ENCODE results near the gene DLG2.

The DLG2 gene

DNA sequence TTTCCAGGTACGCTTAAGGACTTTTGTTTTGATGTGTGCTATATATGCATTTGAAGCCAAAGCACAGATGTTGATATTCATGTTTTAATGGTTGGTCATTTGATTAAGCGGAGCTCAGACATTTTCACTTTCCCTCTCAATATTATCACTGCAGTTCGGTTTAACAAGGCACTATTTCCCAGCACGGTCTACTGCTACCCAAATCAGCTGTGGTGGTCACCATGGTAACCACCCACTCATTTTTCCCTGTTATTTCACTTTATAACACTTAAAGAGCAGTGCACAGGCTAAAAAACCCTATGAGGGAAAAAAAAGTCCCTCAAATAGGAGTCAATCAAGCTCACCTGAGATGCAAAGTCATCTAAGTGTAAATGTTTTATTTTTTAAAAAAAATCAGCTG lies 1901.4 kb downstream of the DLG2 start:
- DNase-seq = no peak

DNA sequence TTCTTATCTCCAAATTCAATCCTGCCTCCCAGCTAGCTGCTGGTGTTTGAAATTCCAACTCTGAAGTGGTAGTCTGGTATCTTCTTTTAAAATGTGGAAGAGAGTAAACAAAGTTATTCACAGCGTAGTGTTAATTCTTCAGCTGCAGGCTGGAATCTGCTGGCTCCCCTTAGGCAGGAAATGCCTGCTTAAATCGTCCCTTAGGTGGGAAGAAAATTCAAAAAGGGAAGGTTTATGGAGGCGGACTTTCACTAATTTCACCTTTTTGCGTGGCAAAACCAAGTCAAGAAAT lies 1901.9 kb downstream of the DLG2 start:
- no peak for DNase-seq

DNA sequence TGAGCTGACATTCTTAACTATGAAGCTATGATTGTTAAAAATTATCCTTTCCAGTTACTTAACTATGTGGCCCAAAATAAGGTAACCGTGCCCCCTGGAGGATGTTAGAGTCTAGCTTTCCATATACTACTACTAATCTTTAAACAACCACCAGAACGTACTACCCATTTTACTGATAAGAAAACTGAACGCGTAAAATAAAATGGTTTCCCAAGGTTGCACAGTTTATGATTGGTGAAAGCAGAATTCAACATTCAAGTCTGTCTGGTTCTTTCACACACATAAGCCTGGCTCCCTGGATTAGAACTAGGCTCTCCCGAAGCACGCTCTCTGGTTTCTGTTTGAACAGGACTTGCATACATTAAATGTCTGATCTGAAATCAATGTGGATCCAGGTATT lies 1903.1 kb downstream of the DLG2 start:
- no peak for DNase-seq

DNA sequence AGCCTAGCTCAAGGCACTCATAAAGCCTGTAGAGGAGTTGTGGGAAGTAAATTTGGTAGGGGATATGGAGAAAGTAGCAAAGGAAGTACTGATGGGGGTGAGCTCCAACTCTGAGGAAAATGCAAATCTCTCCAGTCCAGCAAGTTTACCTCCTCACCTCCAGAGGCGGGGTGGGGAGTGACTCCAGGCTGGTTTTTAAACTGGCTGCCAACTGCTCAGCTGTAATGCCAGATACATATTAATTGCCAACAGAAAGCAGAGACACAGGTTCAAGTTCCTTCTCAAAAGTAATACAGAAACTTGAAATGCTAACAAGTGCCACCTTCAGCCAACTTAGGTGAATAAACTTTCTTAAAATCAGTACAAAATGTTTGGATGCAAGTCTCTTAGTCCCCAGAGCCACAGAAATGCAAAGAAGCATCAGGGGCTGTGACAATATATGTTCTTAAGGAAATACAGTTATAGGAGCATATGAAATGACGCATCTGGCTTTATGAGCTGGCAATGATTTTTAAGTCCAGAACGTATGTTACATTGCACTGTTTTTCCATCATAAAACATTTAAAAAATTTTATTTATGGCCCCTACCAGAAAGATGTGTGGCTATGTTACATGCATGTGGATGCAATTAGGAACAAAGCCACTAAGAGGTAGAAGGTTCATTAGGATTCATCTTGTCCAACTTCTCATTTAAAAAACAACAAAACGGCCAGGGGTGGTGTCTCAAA lies 1904.6 kb downstream of the DLG2 start:
- DNase-seq = no peak

DNA sequence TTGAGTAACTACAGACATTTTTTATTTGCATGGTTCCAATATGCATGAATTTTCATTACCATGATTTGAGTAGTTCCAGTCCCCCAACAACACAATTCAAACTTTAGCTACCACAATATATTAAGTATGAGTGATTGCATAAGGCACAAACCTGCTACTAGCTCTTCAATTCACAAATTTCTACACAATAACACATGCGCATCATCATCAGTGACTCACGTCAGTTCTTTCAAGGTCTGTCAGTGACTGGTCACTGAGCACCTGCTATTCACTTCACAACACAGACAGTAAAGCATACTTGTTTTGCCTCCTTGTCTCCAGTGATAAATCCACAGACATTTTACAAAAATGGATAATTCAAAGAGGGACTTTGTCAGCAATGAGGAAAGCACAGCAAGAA lies 1905.9 kb downstream of the DLG2 start:
- no peak for DNase-seq

DNA sequence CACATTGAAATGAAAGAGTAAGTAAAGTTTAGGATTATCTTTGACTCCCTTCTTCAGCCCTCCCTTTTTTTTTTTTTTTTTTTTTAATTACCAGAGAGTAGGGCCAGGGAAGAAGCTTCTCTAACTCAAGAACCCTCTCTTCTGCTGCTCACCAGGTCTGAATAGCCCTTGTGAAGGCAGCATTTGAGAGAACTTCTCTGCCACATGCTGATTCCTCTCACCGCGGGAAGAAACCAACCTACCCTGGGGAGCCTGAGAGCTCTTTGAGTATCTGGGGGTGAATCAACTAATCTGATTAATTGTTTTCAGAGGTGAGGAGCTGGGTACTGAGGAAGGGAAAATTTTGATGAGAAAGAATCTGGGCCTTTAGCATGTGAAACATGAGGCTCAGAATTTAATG lies 1906.5 kb downstream of the DLG2 start:
- no peak for DNase-seq

DNA sequence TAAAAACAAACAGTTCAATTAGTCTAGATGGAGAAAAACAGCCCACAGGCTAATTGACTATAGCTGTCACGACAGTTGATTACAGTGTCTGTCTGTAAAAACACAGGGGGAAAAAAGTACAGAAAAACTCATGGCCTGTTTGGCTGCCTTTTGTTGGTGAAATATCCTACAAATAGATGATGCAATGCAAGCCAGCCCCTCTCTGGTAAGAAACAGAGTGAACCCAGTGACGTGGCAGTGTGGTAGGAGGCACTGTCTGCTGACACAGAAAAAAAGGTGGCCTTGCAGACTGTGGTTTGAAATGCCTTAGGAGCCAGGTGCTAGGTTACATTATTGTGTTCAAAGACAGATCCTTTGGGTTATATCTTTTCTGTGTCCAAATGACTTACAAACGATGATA lies 1909.6 kb downstream of the DLG2 start:
- no peak for DNase-seq

DNA sequence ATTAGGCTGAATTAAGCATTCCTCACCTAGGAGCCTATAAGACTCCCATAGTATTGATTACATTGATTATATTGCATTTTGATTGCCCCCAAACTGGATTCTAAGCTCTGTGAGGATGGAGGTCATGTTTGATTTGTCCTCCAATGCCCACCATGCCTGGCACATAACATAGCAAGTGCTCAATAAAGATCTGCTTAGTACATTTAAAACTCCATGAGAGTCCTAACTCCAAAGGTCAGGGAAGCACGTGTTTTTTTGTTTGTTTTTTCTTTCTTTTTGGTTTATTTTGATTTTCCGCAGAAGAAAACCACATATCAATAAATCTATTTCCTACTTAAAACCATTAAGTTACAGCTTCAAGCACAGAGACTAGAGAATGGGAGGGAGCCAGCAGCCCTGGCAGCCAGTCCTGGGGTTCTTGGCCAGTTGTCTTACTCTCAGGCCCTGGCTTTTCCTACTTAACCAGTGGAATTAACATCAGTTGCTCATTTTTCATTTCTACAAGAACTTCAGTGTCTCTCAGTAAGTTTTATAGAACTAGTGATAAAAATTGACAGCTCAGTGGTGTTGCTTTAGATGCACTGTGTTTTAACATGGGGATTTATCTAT lies 1911.1 kb downstream of the DLG2 start:
- DNase-seq = no peak

DNA sequence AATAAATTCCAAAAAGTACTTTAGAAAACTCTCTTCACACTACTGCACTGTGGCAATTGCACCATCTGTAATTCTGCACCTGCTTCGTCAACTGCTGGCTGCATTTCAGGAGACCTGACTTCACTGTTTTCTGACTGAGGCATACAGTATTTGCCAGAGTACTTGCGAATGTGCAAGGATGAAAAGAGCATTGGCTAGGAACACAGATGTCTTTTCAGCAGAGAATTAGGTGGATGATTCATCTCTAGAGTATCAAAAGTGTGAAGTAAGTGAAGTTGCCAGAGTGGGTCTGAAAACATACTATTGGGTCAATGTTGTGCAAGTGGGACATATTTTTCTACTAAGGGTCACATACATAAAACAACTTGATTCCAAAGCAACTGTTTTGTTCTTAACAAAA lies 1913.4 kb downstream of the DLG2 start:
- no peak for DNase-seq

DNA sequence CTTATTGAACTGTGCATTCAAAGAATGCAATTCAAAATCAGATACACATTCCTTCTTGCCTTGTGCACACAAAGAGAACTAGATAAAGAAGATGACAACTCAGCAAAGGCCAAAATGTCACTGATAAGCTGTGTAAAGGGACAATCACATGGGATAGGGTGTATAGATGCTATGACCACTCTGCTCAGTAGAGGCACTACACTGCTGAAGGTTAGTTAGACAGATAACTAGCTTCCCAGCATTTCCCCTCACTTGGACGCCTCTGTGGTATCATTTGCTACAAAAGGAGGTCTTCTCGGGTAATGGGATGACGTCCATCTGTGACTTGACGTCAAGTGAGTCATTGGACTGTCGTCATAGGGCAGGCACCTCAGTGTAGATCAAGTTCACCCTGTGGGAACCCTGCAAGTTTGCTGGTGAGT lies 1916.0 kb downstream of the DLG2 start:
- no peak for DNase-seq

DNA sequence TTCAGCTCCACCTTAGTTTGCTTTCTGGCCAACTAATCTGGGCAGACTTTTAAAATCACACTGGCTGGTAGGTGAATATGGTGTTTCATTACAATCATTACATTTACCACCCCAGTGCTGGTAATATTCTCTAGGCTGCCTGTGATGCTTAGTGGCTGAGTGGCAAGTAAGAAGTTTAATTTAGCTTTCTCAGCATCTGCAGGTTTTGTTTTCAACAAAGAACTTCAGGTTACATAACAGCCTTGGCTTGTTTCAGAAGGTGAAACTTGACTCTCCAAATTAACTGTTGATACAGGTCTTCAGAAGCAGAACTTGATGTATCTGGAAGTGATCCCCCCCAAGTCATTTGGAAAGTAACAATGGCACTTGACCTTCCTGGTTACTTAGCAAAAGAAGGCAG lies 1917.7 kb downstream of the DLG2 start:
- DNase-seq = no peak

DNA sequence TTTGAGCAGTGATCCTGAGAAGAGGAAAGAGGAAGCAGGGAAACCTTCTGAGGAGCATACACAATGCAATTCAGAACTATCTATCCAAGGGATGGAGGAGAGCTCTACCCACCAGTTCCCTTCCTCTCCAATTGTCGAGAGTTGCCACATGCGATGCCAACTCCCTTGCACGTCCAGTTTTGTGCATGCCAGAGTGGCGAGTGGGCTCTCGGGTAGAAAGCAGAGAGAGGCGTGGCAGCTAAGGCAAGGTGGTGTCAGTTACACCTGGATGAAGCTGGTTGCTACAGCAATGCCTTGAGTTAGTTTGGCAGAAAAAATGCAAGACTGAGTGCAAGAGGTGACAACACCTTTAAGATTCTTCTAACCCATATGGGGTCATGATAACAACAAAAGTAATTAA lies 1920.6 kb downstream of the DLG2 start:
- DNase-seq = no peak

DNA sequence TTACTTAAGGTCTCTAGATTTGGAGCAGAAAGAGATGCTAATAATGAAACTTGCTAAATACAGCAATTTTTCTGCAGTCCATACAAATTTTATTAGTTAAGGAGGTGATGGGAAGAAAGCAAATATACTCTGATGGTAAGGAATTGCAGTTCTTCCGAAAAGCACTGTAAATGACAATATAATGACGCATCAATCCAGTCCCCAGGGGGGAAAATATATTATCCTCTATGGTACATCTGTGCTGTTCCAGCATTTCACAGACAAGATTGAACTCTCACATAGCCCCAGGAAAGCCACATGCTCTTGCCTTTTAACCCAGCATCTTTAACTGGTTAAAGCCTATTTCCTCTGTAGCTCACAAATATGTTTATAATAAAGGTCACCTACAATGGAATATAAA lies 1924.3 kb downstream of the DLG2 start:
- DNase-seq = no peak

DNA sequence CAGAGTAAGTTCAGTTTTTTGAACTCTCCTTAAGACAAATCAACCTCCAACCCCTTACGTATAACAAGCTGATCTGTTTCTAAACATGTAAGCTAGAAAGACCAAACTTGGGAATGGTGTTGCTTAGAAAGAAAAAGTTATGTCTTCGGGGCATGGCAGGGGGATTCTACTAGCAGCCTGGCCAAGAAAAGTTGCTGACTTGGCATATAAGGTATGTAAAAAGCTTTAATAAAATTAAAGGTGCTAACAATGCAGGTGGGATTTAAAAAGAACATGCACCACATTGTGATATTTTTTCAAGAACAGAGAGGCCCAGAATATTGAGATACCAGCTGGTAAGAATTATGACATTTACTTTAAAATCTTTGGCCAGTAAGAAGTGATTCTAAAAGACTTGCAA lies 1929.6 kb downstream of the DLG2 start:
- no peak for DNase-seq

DNA sequence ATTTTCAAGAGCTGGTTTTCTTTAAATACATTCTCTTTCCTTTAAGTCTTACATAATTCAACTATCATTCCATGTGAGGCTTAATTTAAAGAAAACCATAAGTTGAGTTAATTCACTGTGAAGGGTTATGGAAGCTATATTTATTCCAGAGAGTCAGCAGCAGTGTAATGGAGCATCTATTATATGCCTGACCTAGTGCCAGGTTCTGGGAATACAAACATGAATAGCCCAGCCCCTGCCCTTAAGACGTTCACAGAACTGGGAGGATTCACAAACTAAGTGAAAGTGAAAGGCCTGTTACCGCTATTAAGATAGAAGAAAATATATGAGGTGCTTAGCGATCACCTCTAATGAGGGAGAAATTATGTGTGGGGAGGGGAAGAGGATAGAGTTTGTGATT lies 1932.1 kb downstream of the DLG2 start:
- no peak for DNase-seq

DNA sequence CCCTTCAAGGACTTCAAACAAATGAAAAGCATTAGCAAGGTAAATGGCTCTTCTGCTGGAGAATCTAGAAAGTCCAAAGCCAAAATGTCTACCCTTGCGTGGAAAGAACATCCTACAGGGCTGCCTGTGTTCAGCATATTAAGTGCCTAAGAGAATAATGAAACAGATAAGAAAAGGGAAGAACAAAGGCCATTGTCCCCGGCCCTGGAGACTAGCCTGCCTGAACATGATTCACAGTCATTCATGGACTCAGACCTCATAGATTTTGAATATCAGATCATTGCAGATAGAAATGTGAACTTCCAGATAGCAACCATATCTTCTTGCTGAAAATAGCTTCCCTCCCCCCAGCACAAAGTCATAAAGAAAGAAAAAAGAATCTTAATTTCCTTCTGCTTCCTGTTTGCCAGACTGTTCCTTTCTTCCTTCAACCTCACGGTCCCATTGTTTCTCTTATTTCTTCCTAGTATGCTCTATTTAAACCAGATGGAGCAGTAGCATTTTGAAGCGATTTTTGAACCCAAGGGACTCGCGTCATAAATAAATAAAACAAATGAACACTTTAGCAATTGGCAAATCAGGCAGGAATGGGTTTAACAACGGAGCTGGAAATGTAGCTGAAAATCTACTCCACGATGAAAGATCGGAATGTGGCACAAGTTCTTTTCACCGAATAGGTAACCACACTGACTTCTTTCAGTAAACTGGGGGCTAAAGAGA lies 1932.8 kb downstream of the DLG2 start:
- DNase-seq = no peak

DNA sequence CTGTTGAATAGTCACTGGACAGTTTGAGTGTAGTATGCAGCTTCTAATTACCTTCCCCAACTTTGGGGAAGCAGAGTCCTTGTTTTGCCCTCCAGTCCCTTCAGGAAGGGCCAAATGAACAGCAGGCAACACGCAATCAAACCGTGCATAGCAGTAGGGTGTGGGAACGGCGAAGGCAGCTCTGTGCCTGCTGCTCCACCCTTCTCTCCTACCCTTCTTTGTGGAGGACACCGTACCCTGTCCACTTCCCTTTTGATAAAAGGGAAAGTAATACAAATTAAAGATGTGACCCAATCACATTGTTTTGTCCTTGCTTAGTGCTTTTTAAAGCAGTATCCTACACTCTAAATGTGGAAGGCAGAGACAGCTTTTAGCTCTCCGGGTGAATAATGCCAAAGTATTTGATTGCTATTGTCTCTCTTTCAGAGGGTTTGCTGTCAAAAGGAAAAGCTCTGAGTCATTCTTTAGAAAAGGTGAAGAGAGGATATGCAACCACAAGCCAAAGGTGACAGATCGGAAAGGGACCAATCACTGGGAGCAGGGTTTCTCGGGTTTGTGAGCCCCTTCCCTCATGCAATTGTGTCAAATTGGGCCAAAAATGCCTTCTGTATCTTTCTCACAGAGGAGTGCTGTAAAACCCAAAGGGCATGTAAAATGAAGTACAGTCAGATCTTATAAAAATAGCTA lies 1933.7 kb downstream of the DLG2 start:
- DNase-seq = no peak

DNA sequence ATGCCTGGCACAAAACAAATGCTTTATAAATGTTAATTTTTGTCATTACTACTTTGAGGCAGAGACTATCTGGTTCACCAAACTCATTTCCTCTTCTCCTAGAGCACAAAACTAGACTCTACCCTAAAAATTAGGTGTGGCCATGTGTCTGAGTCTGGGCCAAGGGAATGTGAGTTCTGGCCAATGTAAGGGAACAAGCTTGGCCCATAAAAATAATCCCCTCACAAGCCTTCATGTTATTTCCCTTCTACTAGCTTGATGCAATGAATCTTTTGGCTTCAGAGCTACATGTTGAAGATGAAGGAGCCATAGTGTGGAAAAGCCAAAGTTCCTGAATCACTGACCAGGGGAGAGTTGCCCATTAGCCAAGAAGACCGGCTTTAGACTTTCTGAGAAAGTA lies 1934.5 kb downstream of the DLG2 start:
- DNase-seq = no peak

DNA sequence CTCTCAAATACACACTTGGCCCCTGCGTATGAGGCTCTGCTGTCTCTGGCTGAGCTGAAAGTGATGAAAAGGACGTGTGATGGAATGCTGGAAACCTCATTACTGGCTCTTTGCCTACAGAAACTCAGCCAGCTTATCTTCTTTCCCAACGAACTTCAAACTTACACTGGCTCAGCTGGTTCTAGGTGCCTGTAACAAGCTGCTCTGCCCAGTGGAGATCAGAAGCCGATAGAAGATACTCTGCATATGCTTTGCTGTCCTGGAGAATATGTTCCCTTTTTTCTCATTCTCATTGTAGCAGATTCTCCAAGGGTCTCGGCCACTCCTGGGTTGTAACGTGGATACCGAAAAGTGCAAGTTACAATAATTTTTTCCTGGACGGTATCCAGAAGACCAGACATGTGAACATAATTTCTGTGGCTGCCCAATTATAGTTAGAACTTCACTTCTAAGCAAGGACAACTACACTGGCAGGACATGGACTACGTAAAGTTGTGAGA lies 1935.6 kb downstream of the DLG2 start:
- DNase-seq = no peak

DNA sequence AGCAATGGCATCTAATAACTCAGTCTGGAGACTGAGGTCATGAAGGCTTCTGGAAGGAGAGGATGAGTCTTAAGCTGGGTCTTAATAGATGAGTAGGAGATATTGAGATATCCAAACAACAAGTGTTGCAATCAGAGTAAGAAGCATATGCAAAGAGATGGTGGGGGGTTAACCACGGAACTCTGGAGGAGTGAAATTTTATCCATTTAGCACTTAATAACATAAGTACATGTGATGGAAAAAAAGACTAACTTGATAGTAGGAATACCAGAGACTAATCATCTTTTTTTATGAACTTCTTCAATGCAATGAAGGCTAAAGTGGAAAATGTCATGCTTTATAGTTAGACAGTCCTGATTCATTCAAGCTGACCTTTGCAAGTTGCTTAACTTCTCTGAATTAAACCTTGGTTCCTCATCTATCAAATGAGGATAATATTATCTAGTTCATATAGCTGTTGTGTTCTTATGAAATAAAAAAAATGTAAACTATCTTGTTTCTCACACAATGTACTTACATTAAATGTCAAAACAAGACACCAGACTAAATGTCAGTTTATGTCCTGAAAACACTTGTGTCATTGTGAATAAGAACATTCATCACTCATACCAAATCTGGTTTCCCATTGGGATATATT lies 1937.9 kb downstream of the DLG2 start:
- DNase-seq = no peak

DNA sequence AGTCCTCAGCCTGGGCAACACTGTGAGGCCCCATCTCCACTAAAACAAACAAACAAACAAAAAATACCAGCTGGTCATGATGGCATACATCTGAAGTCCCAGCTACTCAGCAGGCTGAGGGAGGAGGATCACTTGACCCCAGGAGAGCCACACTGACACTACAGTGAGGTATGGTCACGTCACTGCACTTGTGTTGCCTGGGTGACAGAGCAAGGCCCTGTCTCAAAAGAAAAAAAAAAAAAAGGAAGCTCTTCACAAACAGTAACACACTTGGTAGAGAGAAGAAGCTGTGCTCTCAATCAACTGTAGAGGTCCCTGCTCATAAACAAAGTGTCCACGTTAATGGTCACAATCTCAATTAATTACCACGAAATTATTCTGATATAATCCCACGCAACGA lies 1939.4 kb downstream of the DLG2 start:
- DNase-seq = no peak

DNA sequence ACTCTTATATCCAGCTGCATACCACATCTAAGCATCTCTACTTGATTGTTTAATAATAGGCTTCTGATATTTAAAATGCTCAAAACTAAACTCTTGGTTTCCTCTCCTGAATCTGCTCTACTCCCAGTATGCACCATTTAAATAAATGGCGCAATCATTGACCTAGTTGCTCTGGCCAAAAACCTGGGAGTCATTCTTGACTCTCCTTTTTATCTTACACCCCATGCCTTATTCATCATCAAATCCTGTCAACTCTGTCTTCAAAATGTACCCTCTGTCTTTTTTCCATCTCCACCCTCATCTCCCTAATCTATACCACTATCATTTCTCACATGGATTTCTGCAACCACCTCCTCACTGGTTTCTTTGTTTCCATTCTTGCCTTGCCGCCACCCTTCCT lies 1941.4 kb downstream of the DLG2 start:
- DNase-seq = no peak

DNA sequence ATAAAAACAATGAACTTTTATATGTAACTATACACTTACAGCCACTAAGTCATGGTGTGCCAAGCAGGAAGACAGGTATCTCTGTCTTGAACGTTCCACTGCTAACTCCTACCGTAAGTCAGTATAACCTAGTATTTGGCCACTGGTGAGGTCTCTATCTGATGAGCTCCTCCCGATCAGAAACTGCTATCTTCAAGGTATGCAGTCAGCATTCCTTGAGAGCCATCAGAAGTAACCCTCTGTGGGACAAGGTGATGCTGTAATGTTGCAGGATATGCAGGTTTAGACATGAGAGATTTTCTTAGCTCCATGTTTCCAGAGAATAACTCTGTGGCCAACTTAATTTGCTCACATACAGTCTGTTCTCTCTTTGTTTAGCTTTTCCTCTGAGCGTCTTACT lies 1943.1 kb downstream of the DLG2 start:
- DNase-seq = no peak

All from cerebellar nuclear complex (tissue), 1 donor.